SH-SY5Y (cell line): ENCODE data around the gene CIAPIN1.

Source experiments
- GATA2 ChIP-seq: IDR thresholded peaks from 2 replicates; pipeline ENCODE4 v1.6.1; 2011; ENCODE audit warnings: mild to moderate bottlenecking, low read depth, low read length
- GATA3 ChIP-seq: IDR thresholded peaks from 2 replicates; pipeline ENCODE4 v1.6.1; 2011; ENCODE audit warnings: low read depth, mild to moderate bottlenecking, low read length, moderate library complexity

DNA sequence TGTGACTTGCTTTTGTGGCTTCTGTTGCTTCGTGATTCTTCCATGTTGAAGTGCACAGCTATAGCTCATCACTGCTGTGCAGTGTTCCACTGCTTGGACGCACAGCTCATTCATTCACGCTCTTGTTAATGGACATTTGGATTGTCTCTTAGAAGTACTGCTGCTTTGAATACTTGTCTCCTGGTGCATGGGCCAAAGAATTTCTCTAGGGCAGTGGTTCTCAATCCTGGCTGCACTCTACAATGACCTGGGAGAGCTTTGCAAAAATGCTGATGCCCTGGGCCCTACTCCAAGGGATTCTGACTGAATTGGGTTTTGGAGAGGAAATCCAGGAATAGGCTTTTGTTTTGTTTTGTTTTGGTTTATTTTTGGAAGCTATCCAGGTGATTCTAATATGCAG, 22.6 kb downstream of the CIAPIN1 start:
- no peak for TF ChIP-seq GATA3
- TF ChIP-seq GATA2: no peak
